ENCODE results near the gene OPN1SW.

The OPN1SW gene

GRCh38 chr7:128732521-128733277 is 42.9 kb downstream of the OPN1SW start:
- DNase-seq (ENCODE audit: low read depth), result no peak

GRCh38 chr7:128731184-128731583 is 44.4 kb downstream of the OPN1SW start:
- DNase-seq (ENCODE audit: low read depth), result no peak

GRCh38 chr7:128729494-128729893 is 46.1 kb downstream of the OPN1SW start:
- DNase-seq (ENCODE audit: low read depth), result no peak

- no peak for DNase-seq (ENCODE audit: low read depth)
Observed at GRCh38 chr7:128728598-128728997, 47.0 kb downstream of the OPN1SW start.

- no peak for DNase-seq (ENCODE audit: low read depth)
Observed at GRCh38 chr7:128727239-128727638, 48.4 kb downstream of the OPN1SW start.

DNA sequence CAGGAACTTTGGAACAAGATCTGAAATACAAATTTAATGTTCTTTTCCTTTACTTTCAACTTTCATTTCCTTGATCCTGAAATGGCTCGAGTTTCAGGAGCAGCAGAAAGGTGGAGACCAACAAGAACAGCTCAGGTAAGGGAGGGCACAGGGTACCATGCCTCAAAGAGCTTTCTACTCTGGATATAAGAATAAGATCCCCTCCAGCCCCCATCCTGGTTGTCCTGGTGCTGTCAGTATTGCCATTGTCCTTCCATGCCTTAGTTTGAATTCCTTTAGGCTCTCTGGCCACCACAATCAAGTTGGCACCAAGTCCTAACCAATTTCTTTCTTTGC is 48.9 kb downstream of the OPN1SW start:
- DNase-seq (ENCODE audit: low read depth), result no peak

GRCh38 chr7:128726059-128726736 is 49.4 kb downstream of the OPN1SW start:
- no peak for DNase-seq (ENCODE audit: low read depth)

DNA sequence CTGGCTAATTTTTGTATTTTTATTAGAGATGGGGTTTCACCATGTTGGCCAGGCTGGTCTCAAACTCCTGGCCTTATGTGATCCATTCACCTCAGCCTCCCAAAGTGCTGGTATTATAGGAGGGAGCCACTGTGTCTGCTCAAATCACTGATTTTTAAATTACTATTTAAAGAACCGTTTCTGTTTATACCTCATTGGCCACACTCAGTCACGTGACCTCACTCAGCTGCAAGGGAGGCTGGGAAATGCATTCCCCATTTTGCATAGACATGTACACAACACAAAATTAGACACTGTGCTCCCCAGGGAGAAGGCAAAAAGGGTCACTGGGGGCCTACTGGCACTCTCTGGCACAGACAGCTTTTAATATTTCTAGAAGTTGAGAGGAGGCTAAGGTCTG is 50.1 kb downstream of the OPN1SW start:
- DNase-seq (ENCODE audit: low read depth), result no peak

GRCh38 chr7:128724743-128725142 is 50.9 kb downstream of the OPN1SW start:
- no peak for DNase-seq (ENCODE audit: low read depth)
